ENCODE results near the gene HECA.

Gene HECA

GRCh38 chr6:139219746-139220145, 84.9 kb downstream of the HECA start:
- no peak for DNase-seq

- peak in 1 of 2 experiments; percentile 19 for DNase-seq
Measured at GRCh38 chr6:139228387-139228786, 93.5 kb downstream of the HECA start.
